Spleen (tissue), 7 donors: ENCODE data around the gene TIAM1.

Experiments used
- CTCF ChIP-seq, 11 experiments: fragments of 200-600 bp in 7 of 11; fragments of 450-650 bp in 4 of 11; sonication (generic) in 4 of 11; IDR thresholded peaks in 8 of 11; conservative IDR thresholded peaks in 3 of 11; 1 replicate in 7 of 11; 2 replicates in 4 of 11; pipeline versions ENCODE4 v1.4.0 to v1.8.0; 2016 to 2021; ENCODE audit warnings: antibody characterized with exemption in 11 of 11, inconsistent platforms in 4 of 11, mild to moderate bottlenecking in 1 of 11
- POLR2A ChIP-seq, 3 donors: fragments of 450-650 bp; IDR thresholded peaks; one replicate each; pipeline ENCODE4 v1.5.1; 2017; ENCODE audit warnings: antibody characterized with exemption in 3 of 3, mild to moderate bottlenecking in 1 of 3
- POLR2AphosphoS5 ChIP-seq, 3 donors: sonication (generic); formaldehyde crosslinking; IDR thresholded peaks; one replicate each; pipeline ENCODE4 v1.5.1; 2017; ENCODE audit warnings: antibody characterized with exemption in 3 of 3
- donor health status: DM: no; HTN: no; CAD: no; lungs with moderate emphysema.
- donor health status: DM: no; HTN: no; CAD: no.
- donor health status: DM: no; HTN: no; CAD: no.

- TF ChIP-seq POLR2A (IDR thresholded peaks at IDR 0.05) (no peak), CTCF (IDR thresholded peaks at IDR 0.05 in 8 of 11, conservative IDR thresholded peaks at IDR 0.05 in 3 of 11) (no peak), POLR2AphosphoS5 (IDR thresholded peaks at IDR 0.05) (no peak)
Measured at GRCh38 chr21:31294691-31295090, 49.4 kb downstream of the TIAM1 start.
